ENCODE measurements around the gene STRN3.

Gene STRN3

DNA sequence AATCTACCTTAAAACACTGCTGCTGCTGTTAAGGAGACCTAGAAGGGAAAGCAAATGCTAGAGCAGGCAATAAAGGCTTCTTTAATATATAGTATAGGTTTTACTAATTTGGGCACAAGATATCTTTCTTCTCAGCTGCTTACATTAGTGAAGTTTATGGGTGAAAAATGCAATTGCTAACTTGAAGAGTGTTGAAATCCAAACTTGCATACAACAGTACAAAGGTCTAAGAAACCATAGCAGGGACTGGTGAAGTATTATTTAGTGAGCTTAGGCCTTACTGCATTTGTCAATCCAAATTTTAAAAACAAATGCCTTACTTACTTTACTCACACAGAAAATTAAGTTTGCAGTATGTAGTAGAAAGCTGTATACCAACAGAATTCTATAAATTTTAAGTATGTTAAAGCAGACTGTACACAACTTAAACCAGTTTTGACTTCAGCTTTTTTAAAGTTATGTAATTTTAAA lies 2.1 kb downstream of the STRN3 start:
- TF ChIP-seq TSHZ2 (CRISPR knock-in tag; IDR thresholded peaks at IDR 0.05) (no peak), SNAI2 (CRISPR knock-in tag; IDR thresholded peaks at IDR 0.05) (no peak), ESRRG (CRISPR knock-in tag; IDR thresholded peaks at IDR 0.05) (no peak), ARNTL (CRISPR knock-in tag; IDR thresholded peaks at IDR 0.05; ENCODE audit: borderline replicate concordance, low read depth) (no peak), BACH2 (CRISPR knock-in tag; IDR thresholded peaks at IDR 0.05; ENCODE audit: borderline replicate concordance) (no peak), PPARA (CRISPR knock-in tag; IDR thresholded peaks at IDR 0.05; ENCODE audit: borderline replicate concordance) (no peak), CSRNP3 (CRISPR knock-in tag; IDR thresholded peaks at IDR 0.05) (no peak), PATZ1 (CRISPR knock-in tag; IDR thresholded peaks at IDR 0.05; ENCODE audit: borderline replicate concordance) (no peak), GLIS3 (CRISPR knock-in tag; IDR thresholded peaks at IDR 0.05) (no peak), TCF4 (CRISPR knock-in tag; IDR thresholded peaks at IDR 0.05; ENCODE audit: borderline replicate concordance) (no peak), CSDC2 (CRISPR knock-in tag; IDR thresholded peaks at IDR 0.05) (no peak), ZNF565 (CRISPR knock-in tag; conservative IDR thresholded peaks at IDR 0.05; ENCODE audit: low read depth) (no peak), ZFP3 (CRISPR knock-in tag; IDR thresholded peaks at IDR 0.05) (no peak)
- TF ChIP-seq, protein P1, sequence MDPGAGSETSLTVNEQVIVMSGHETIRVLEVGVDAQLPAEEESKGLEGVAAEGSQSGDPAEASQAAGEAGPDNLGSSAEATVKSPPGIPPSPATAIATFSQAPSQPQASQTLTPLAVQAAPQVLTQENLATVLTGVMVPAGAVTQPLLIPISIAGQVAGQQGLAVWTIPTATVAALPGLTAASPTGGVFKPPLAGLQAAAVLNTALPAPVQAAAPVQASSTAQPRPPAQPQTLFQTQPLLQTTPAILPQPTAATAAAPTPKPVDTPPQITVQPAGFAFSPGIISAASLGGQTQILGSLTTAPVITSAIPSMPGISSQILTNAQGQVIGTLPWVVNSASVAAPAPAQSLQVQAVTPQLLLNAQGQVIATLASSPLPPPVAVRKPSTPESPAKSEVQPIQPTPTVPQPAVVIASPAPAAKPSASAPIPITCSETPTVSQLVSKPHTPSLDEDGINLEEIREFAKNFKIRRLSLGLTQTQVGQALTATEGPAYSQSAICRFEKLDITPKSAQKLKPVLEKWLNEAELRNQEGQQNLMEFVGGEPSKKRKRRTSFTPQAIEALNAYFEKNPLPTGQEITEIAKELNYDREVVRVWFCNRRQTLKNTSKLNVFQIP (CRISPR knock-in tag; IDR thresholded peaks at IDR 0.05; ENCODE audit: borderline replicate concordance, low read depth): no peak
- no peak for ATAC-seq

DNA sequence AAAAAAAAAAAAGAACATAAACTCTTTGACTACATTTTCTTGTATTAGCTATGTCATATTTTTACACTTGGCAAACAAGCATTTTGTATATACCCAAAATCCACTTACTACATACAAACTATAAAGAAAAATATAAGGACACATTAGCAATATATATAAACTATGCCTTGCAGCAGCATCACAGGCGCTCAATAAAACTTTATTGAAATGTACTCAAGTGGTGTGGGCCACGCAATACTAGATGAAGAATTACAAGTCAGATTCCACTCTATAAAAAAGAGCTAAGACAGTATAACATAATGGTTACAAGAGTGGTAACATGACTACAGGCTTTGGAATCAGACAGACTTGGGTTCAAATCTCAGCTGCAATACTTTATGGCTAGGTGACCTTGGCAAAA lies 3.8 kb downstream of the STRN3 start:
- TF ChIP-seq CSRNP3 (CRISPR knock-in tag; IDR thresholded peaks at IDR 0.05) (no peak), PPARA (CRISPR knock-in tag; IDR thresholded peaks at IDR 0.05; ENCODE audit: borderline replicate concordance) (no peak), SNAI2 (CRISPR knock-in tag; IDR thresholded peaks at IDR 0.05) (no peak), ZNF8 (CRISPR knock-in tag; IDR thresholded peaks at IDR 0.05) (no peak)
- ATAC-seq: no peak

GRCh38 chr14:31021576-31021949 lies 4.6 kb downstream of the STRN3 start:
- no peak for TF ChIP-seq TOX (CRISPR knock-in tag; IDR thresholded peaks at IDR 0.05; ENCODE audit: borderline replicate concordance)
- no peak for TF ChIP-seq GLIS3 (CRISPR knock-in tag; IDR thresholded peaks at IDR 0.05)
- no peak for TF ChIP-seq ESRRG (CRISPR knock-in tag; IDR thresholded peaks at IDR 0.05)
- no peak for TF ChIP-seq CSRNP3 (CRISPR knock-in tag; IDR thresholded peaks at IDR 0.05)
- no peak for TF ChIP-seq ZNF8 (CRISPR knock-in tag; IDR thresholded peaks at IDR 0.05)
- no peak for TF ChIP-seq RARB (CRISPR knock-in tag; IDR thresholded peaks at IDR 0.05)
- TF ChIP-seq TCF4 (CRISPR knock-in tag; IDR thresholded peaks at IDR 0.05; ENCODE audit: borderline replicate concordance): no peak
- TF ChIP-seq ZC3H10 (CRISPR knock-in tag; IDR thresholded peaks at IDR 0.05): no peak
- TF ChIP-seq PATZ1 (CRISPR knock-in tag; IDR thresholded peaks at IDR 0.05; ENCODE audit: borderline replicate concordance): no peak
- no peak for TF ChIP-seq ZNF565 (CRISPR knock-in tag; conservative IDR thresholded peaks at IDR 0.05; ENCODE audit: low read depth)
- TF ChIP-seq ZNF70 (CRISPR knock-in tag; IDR thresholded peaks at IDR 0.05): no peak
- no peak for TF ChIP-seq ARNTL (CRISPR knock-in tag; IDR thresholded peaks at IDR 0.05; ENCODE audit: borderline replicate concordance, low read depth)
- no peak for ATAC-seq

Data from SK-N-SH treated with all-trans-retinoic acid at 6 μM for 48 hours (cell line).